ENCODE data around the gene PNLIP. TPM values are rescaled to one million over a fixed set of nuclear protein-coding genes. Genes with fewer than 3 reads are reported as not detected.

Gene PNLIP
- polyA plus RNA-seq, 1 of the 3 experiments (the other 2 are of a cell fraction) = not detected

DNA sequence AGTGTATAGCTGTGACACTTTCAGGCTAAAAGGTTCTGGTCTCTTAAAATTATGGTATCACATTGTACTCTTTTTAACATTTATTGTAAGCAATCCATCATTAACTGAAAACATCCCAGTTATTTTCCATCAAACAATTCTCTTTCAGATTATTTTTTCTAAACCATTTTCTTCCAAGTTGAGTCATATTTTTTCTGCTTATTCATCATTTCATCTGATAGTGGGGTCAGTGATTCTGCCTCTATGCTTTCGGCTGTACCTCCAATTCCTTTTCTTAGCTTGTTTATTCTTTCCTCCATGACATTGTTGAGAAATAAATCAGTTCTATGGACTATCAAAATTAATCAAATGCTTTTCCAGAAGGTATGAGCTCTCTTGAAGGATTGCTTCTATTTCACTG, 609 bp upstream of the PNLIP start:
- H3K9ac ChIP-seq = no peak overlapping the region
- DNase-seq = no peak
- no peaks in the 10 kb centered on the region for H3K9me3 ChIP-seq
- 64% methylated on average over 1 of the region's 1 CpG for WGBS (ENCODE audit: low lambda C conversion rate)
- no peaks in the 10 kb centered on the region for H3K36me3 ChIP-seq (replicated peaks in 1 of 2; ENCODE audit: control insufficient read depth in 1 of 2, insufficient read depth in 2 of 2, low read length in 1 of 2)
- no peaks in the 10 kb centered on the region for H3K27me3 ChIP-seq (ENCODE audit: insufficient read depth)
- no peaks in the 10 kb centered on the region for H3K79me2 ChIP-seq (ENCODE audit: insufficient read depth)
- TF ChIP-seq MXI1 (IDR thresholded peaks at IDR 0.05; ENCODE audit: low read depth, low read length) = no peak
- no peak for TF ChIP-seq SIN3A (IDR thresholded peaks at IDR 0.05; ENCODE audit: borderline replicate concordance, low read depth, low read length)
- TF ChIP-seq, protein P1, sequence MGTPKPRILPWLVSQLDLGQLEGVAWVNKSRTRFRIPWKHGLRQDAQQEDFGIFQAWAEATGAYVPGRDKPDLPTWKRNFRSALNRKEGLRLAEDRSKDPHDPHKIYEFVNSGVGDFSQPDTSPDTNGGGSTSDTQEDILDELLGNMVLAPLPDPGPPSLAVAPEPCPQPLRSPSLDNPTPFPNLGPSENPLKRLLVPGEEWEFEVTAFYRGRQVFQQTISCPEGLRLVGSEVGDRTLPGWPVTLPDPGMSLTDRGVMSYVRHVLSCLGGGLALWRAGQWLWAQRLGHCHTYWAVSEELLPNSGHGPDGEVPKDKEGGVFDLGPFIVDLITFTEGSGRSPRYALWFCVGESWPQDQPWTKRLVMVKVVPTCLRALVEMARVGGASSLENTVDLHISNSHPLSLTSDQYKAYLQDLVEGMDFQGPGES (IDR thresholded peaks at IDR 0.05; ENCODE audit: low read depth, low read length) = no peak
- no peak for TF ChIP-seq NRF1 (IDR thresholded peaks at IDR 0.05; ENCODE audit: low read depth, low read length)
- TF ChIP-seq RXRA (IDR thresholded peaks at IDR 0.05; ENCODE audit: borderline replicate concordance, low read depth) = no peak
- no peak for TF ChIP-seq GABPA (IDR thresholded peaks at IDR 0.05; ENCODE audit: low read depth)
- no peak for TF ChIP-seq RFX5 (IDR thresholded peaks at IDR 0.05; ENCODE audit: low read length)
- TF ChIP-seq, protein P2, sequence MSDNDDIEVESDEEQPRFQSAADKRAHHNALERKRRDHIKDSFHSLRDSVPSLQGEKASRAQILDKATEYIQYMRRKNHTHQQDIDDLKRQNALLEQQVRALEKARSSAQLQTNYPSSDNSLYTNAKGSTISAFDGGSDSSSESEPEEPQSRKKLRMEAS (IDR thresholded peaks at IDR 0.05; ENCODE audit: low read depth) = no peak
- TF ChIP-seq FOXM1 (IDR thresholded peaks at IDR 0.05; ENCODE audit: low read depth) = no peak
- TF ChIP-seq, protein P3, sequence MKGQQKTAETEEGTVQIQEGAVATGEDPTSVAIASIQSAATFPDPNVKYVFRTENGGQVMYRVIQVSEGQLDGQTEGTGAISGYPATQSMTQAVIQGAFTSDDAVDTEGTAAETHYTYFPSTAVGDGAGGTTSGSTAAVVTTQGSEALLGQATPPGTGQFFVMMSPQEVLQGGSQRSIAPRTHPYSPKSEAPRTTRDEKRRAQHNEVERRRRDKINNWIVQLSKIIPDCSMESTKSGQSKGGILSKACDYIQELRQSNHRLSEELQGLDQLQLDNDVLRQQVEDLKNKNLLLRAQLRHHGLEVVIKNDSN (IDR thresholded peaks at IDR 0.05; ENCODE audit: borderline replicate concordance, low read depth) = no peak
- TF ChIP-seq POLR2AphosphoS5 (IDR thresholded peaks at IDR 0.05; ENCODE audit: low read depth, low read length) = no peak
- no peak for TF ChIP-seq FOXJ3 (CRISPR knock-in tag; IDR thresholded peaks at IDR 0.05)
- TF ChIP-seq GATA2 (CRISPR knock-in tag; IDR thresholded peaks at IDR 0.05) = no peak
- TF ChIP-seq, protein P4, sequence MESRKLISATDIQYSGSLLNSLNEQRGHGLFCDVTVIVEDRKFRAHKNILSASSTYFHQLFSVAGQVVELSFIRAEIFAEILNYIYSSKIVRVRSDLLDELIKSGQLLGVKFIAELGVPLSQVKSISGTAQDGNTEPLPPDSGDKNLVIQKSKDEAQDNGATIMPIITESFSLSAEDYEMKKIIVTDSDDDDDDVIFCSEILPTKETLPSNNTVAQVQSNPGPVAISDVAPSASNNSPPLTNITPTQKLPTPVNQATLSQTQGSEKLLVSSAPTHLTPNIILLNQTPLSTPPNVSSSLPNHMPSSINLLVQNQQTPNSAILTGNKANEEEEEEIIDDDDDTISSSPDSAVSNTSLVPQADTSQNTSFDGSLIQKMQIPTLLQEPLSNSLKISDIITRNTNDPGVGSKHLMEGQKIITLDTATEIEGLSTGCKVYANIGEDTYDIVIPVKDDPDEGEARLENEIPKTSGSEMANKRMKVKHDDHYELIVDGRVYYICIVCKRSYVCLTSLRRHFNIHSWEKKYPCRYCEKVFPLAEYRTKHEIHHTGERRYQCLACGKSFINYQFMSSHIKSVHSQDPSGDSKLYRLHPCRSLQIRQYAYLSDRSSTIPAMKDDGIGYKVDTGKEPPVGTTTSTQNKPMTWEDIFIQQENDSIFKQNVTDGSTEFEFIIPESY (IDR thresholded peaks at IDR 0.05; ENCODE audit: borderline replicate concordance, low read depth) = no peak
- no peak for TF ChIP-seq TCF12 (IDR thresholded peaks at IDR 0.05)
- no peak for TF ChIP-seq ELF1 (IDR thresholded peaks at IDR 0.05)
- no peak for TF ChIP-seq EP300 (IDR thresholded peaks at IDR 0.05; ENCODE audit: borderline replicate concordance in 1 of 2, low read depth in 1 of 2, low read length in 1 of 2)
- no peak for TF ChIP-seq JUND (IDR thresholded peaks at IDR 0.05)
- TF ChIP-seq YY1 (IDR thresholded peaks at IDR 0.05; ENCODE audit: low read depth) = no peak
- no peak for TF ChIP-seq MEF2A (IDR thresholded peaks at IDR 0.05; ENCODE audit: borderline replicate concordance, low read depth)
- no peak overlapping the region for H3K4me2 ChIP-seq
- POLR2A ChIA-PET = no interaction called here
- H3K27ac ChIP-seq (ENCODE audit: low read depth in 2 of 2, low read length in 1 of 2) = no peak overlapping the region
- no peak overlapping the region for H2AFZ ChIP-seq (ENCODE audit: low read depth)
- no peaks in the 10 kb centered on the region for H3K4me1 ChIP-seq (ENCODE audit: control insufficient read depth in 1 of 2, insufficient read depth in 2 of 2, low read depth in 1 of 2, low read length in 1 of 2)
- H3F3A ChIP-seq (replicated peaks; ENCODE audit: insufficient read depth) = no peaks in the 10 kb centered on the region
- H4K20me1 ChIP-seq (ENCODE audit: insufficient read depth) = no peaks in the 10 kb centered on the region
- CTCF ChIA-PET = interaction anchor here (0.8 to 1.4 kb wide), 2 partner anchors 23 to 54 kb away, joined by 3 to 6 read pairs; no protein-coding TSS in a partner anchor
- H3K4me3 ChIP-seq (ENCODE audit: low read depth in 2 of 2, low read length in 1 of 2) = no peak overlapping the region
- H3K9me2 ChIP-seq = no peaks in the 10 kb centered on the region
